GM23338 (cell line): Measurements from ENCODE around the gene TRNAU1AP.

ENCODE experiments used
- CREB1 ChIP-seq: fragments of 250-450 bp; sonication (Bioruptor Pico); IDR thresholded peaks from 2 replicates; pipeline ENCODE4 v1.5.0; 2020; ENCODE audit warnings: low read depth, mild to moderate bottlenecking, moderate library complexity
- CTCF ChIP-seq, 2 experiments: fragments of 200-600 bp in 1 of 2; sonication (generic) in 1 of 2; conservative IDR thresholded peaks; 2 replicates each; pipeline versions ENCODE4 v1.5.1 to v1.6.1; 2016 to 2017; ENCODE audit warnings: antibody characterized with exemption in 2 of 2, low read depth in 2 of 2, mild to moderate bottlenecking in 2 of 2, moderate library complexity in 1 of 2
- EZH2 ChIP-seq: fragments of 200-600 bp; sonication (generic); IDR thresholded peaks from one replicate; pipeline ENCODE4 v1.8.0; 2017; ENCODE audit warnings: antibody characterized with exemption, mild to moderate bottlenecking, low read depth; ENCODE audit not compliant: unreplicated experiment
- EZH2phosphoT487 ChIP-seq: fragments of 200-600 bp; sonication (generic); IDR thresholded peaks from one replicate; pipeline ENCODE4 v1.8.1; 2018; ENCODE audit warnings: antibody characterized with exemption; ENCODE audit not compliant: unreplicated experiment
- JUNB ChIP-seq: IDR thresholded peaks from one replicate; pipeline ENCODE4 v1.6.1; 2016; ENCODE audit warnings: antibody characterized with exemption; ENCODE audit not compliant: unreplicated experiment
- NANOG ChIP-seq: IDR thresholded peaks from 2 replicates; pipeline ENCODE4 v1.6.1; 2016; ENCODE audit warnings: antibody characterized with exemption, borderline replicate concordance
- POLR2AphosphoS5 ChIP-seq: IDR thresholded peaks from 2 replicates; pipeline ENCODE4 v1.6.1; 2016; ENCODE audit warnings: antibody characterized with exemption, low read depth
- REST ChIP-seq: IDR thresholded peaks from one replicate; pipeline ENCODE4 v1.6.1; 2018; ENCODE audit warnings: antibody characterized with exemption; ENCODE audit not compliant: unreplicated experiment
- STAT1 ChIP-seq: IDR thresholded peaks from one replicate; pipeline ENCODE4 v1.6.1; 2016; ENCODE audit warnings: antibody characterized with exemption; ENCODE audit not compliant: unreplicated experiment
- ZNF114 ChIP-seq: fragments of 250-450 bp; sonication (Bioruptor Pico); IDR thresholded peaks from 2 replicates; pipeline ENCODE4 v1.5.0; 2020; ENCODE audit warnings: mild to moderate bottlenecking, moderate library complexity
- ZNF331 ChIP-seq: fragments of 250-450 bp; sonication (Bioruptor Pico); IDR thresholded peaks from 2 replicates; pipeline ENCODE4 v1.5.0; 2020; ENCODE audit warnings: low read depth, mild to moderate bottlenecking, moderate library complexity
- TF ChIP-seq, protein P1 (sequence below): fragments of 250-450 bp; sonication (Bioruptor Pico); IDR thresholded peaks from 2 replicates; pipeline ENCODE4 v1.5.0; 2020; ENCODE audit warnings: mild to moderate bottlenecking, moderate library complexity

DNA sequence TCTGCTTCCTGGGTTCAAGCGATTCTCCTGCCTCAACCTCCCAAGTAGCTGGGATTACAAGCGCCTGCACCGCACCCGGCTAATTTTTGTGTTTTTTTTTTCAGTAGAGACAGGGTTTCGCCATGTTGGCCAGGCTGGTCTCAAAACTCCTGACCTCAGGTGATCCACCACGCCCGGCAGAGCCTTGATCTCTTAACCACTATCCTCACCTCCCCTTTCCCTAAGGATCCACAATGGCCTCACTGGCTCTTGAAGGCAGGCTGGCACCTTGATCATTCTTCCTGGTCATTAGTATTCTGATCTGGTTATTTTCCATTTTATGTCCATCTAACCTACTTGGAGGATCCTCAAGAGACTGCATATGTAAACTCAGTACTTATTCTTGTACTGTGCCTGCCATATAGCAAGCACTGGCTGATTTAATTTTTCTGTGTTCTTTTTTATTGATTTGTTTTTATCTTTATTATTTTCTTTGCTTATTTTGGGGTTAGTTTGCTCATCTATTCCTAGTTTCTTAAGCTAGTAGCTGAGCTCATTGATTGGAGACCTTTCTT is 40.8 kb upstream of the TRNAU1AP start:
- TF ChIP-seq REST (no peak), CTCF (conservative IDR thresholded peaks at IDR 0.05; ENCODE audit: low read depth in 2 of 2) (no peak), EZH2 (no peak), EZH2phosphoT487 (no peak), NANOG (no peak), CREB1 (CRISPR knock-in tag) (no peak), POLR2AphosphoS5 (no peak; the same call in 1 of the 2 replicates), STAT1 (no peak), JUNB (no peak), ZNF331 (CRISPR knock-in tag) (no peak), ZNF114 (CRISPR knock-in tag) (no peak)
- TF ChIP-seq, protein P1, sequence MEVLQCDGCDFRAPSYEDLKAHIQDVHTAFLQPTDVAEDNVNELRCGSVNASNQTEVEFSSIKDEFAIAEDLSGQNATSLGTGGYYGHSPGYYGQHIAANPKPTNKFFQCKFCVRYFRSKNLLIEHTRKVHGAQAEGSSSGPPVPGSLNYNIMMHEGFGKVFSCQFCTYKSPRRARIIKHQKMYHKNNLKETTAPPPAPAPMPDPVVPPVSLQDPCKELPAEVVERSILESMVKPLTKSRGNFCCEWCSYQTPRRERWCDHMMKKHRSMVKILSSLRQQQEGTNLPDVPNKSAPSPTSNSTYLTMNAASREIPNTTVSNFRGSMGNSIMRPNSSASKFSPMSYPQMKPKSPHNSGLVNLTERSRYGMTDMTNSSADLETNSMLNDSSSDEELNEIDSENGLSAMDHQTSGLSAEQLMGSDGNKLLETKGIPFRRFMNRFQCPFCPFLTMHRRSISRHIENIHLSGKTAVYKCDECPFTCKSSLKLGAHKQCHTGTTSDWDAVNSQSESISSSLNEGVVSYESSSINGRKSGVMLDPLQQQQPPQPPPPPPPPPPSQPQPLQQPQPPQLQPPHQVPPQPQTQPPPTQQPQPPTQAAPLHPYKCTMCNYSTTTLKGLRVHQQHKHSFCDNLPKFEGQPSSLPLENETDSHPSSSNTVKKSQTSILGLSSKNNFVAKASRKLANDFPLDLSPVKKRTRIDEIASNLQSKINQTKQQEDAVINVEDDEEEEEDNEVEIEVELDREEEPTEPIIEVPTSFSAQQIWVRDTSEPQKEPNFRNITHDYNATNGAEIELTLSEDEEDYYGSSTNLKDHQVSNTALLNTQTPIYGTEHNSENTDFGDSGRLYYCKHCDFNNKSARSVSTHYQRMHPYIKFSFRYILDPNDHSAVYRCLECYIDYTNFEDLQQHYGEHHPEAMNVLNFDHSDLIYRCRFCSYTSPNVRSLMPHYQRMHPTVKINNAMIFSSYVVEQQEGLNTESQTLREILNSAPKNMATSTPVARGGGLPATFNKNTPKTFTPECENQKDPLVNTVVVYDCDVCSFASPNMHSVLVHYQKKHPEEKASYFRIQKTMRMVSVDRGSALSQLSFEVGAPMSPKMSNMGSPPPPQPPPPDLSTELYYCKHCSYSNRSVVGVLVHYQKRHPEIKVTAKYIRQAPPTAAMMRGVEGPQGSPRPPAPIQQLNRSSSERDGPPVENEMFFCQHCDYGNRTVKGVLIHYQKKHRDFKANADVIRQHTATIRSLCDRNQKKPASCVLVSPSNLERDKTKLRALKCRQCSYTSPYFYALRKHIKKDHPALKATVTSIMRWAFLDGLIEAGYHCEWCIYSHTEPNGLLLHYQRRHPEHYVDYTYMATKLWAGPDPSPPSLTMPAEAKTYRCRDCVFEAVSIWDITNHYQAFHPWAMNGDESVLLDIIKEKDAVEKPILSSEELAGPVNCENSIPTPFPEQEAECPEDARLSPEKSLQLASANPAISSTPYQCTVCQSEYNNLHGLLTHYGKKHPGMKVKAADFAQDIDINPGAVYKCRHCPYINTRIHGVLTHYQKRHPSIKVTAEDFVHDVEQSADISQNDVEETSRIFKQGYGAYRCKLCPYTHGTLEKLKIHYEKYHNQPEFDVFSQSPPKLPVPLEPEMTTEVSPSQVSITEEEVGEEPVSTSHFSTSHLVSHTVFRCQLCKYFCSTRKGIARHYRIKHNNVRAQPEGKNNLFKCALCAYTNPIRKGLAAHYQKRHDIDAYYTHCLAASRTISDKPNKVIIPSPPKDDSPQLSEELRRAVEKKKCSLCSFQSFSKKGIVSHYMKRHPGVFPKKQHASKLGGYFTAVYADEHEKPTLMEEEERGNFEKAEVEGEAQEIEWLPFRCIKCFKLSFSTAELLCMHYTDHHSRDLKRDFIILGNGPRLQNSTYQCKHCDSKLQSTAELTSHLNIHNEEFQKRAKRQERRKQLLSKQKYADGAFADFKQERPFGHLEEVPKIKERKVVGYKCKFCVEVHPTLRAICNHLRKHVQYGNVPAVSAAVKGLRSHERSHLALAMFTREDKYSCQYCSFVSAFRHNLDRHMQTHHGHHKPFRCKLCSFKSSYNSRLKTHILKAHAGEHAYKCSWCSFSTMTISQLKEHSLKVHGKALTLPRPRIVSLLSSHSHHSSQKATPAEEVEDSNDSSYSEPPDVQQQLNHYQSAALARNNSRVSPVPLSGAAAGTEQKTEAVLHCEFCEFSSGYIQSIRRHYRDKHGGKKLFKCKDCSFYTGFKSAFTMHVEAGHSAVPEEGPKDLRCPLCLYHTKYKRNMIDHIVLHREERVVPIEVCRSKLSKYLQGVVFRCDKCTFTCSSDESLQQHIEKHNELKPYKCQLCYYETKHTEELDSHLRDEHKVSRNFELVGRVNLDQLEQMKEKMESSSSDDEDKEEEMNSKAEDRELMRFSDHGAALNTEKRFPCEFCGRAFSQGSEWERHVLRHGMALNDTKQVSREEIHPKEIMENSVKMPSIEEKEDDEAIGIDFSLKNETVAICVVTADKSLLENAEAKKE (CRISPR knock-in tag) = no peak
